ENCODE results near the gene HNF4A.

The HNF4A gene

DNA sequence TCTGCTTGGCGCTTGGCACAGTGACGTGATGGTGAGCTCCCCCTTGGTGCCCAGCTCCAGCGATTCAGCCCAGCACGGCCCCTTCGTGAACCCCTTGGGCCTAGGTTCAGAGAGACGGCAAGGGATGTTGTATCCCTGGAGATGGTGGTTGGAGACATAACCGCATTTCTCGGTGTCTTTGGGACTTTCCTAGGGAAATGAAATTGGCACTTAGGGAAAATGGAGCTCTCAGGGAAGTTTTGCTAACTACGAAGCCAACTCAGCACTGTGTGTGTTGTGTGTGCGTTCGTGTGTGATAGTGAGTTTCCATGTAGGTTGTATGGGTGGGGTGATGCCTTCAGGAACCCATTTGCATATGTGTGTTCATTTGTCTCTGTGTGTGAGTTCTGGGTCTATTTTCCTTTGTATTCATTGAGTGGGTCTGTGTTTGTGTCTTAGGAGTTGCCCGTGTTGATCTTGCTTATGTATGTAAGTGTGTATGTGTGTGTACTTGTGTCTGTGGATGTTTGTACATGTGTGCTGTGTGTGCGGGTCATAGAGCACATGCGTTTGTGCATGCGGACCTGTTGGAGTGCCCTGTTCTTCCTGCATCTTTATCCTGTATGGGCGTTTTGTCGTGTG is 46.4 kb downstream of the HNF4A start:
- DNase-seq (ENCODE audit: low read depth): no peak
- TF ChIP-seq, protein P1, sequence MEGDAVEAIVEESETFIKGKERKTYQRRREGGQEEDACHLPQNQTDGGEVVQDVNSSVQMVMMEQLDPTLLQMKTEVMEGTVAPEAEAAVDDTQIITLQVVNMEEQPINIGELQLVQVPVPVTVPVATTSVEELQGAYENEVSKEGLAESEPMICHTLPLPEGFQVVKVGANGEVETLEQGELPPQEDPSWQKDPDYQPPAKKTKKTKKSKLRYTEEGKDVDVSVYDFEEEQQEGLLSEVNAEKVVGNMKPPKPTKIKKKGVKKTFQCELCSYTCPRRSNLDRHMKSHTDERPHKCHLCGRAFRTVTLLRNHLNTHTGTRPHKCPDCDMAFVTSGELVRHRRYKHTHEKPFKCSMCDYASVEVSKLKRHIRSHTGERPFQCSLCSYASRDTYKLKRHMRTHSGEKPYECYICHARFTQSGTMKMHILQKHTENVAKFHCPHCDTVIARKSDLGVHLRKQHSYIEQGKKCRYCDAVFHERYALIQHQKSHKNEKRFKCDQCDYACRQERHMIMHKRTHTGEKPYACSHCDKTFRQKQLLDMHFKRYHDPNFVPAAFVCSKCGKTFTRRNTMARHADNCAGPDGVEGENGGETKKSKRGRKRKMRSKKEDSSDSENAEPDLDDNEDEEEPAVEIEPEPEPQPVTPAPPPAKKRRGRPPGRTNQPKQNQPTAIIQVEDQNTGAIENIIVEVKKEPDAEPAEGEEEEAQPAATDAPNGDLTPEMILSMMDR (IDR thresholded peaks at IDR 0.05; ENCODE audit: control insufficient read depth, extremely low read depth, insufficient read depth): no peak
- no peak overlapping the region for H3K4me3 ChIP-seq (ENCODE audit: low read depth, low read length)

DNA sequence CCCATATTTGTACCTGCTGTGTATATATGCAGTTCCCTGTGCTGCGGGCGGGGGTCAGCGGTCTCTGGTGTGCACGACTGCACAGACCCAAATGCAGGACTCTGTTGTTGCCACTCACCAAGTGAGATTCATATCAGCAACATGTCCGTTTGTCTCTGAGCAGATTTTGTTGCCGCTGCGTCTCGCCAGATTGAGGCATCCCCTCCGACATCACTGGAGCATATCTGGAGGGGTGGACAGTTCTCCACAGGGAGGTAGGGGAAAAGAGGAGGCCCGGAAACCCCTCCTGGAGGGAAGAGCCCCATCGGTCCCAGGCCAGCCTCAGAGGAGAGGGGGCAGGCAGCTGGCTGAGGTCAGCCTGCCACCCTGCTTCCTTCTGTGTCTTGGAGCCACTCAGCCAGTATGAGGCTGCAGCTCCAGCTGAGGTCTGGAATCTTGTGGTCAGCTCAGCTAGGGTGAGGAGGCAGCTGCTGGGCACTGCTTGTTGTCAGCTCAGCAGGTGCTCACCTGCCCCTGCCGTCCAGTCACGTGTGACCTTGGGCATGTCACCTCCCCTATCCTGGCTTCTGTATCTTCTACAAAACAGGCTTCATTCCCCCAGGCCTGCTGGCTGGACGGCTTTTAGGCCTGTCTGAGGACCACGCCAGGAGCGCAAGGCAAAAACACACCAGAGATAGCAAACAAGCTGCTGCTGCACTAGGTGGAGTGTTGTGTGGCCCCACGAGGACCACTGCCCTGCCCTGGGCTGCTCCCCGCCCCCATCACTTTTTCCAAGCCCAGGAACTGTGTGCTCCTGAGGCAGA is 47.1 kb downstream of the HNF4A start:
- TF ChIP-seq, protein P1 (IDR thresholded peaks at IDR 0.05; ENCODE audit: control insufficient read depth, extremely low read depth, insufficient read depth): no peak

DNA sequence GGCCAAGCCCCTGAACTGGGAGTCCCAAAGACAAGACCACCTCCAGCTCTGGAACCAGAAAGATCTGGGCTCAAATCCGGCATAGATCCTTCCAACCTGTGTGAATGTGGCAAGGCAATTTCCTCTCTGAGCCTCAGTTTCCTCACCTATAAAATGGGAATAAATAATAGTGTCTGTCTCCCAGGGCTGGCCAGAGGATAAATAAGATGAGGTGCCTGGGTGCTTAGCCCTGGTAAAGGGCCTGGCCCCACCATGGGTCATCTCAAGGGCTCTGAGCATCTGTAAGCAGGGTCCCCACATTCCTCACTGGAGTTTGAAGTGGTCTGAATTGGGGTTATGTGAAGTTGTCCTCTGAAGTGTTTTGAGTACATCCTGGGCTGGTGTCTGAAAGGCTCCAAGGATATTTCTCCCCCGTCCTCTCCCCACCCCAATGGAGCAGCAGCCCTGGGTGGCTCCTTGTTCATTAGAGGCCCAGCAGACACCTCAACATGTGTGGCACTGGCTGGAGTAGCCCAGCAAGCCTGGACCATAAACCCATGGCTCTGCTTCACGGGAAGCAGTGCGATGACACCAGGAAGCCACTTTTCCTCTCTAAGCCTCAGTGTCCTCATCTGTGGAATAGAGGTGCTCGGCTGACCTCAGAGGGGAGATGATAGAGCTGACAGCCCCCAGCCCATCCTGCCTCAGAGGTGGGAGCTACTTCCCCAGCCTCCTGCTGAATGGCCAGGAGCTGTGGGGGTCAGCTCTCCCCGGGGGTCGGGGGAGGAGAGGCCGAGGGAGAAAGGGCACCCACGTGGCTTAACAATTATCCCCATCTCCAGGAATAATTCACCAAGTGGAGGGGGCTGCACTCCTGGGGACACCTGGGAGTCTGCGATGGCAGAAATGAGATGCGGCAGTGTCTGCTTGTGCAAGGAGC is 48.0 kb downstream of the HNF4A start:
- no peak for DNase-seq (ENCODE audit: low read depth)
- H3K4me3 ChIP-seq (ENCODE audit: low read depth, low read length): no peak overlapping the region

More for the DNA sequence above, 47.1 kb downstream of the HNF4A start:
- no peak for DNase-seq (ENCODE audit: low read depth)
- no peak overlapping the region for H3K4me3 ChIP-seq (ENCODE audit: low read depth, low read length)

DNA sequence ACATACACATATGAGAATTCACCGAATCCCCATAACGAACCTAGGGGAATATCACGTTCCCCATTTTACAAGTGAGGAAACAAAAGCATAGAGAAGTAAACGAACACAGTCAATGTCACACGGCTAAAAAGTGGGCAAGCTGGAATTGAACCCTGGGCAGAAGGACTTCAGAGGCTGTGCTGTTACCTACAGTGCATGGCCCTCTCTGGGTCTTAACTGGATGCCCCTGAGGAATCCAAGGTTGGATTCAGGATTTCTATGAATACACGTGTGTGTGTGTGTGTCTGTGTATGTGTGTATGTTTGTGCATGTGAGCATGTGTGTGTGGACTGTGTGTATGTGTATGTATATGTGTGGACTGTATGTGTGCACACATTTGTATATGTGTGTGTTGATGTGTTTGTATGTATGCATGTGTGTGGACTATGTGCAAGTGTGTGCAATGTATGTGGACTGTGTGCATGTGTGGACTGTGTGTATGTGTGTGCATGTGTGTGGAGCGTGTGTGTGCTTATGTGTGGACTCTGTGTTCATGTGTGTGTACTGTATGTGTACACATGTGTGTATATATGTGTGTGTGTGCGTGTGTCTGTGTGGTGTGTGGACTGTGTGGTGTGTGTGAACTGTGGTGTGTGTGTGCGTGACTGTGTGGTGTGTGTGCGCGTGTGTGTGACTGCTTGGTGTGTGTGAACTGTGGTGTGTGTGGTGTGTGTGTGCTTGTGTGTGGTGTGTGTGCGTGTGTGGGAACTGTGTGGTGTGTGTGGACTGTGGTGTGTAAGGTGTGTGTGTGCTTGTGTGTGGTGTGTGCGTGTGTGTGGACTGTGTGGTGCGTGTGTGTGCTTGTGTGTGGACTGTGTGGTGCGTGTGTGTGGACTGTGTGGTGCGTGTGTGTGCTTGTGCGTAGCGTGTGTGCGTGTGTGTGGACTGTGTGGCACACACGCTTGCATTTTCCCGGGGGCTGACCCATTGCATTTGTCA is 49.0 kb downstream of the HNF4A start:
- TF ChIP-seq, protein P1 (IDR thresholded peaks at IDR 0.05; ENCODE audit: control insufficient read depth, extremely low read depth, insufficient read depth): no peak
- no peak for DNase-seq (ENCODE audit: low read depth)
- no peak overlapping the region for H3K4me3 ChIP-seq (ENCODE audit: low read depth, low read length)

More for the DNA sequence above, 48.0 kb downstream of the HNF4A start:
- TF ChIP-seq, protein P1 (IDR thresholded peaks at IDR 0.05; ENCODE audit: control insufficient read depth, extremely low read depth, insufficient read depth): no peak

DNA sequence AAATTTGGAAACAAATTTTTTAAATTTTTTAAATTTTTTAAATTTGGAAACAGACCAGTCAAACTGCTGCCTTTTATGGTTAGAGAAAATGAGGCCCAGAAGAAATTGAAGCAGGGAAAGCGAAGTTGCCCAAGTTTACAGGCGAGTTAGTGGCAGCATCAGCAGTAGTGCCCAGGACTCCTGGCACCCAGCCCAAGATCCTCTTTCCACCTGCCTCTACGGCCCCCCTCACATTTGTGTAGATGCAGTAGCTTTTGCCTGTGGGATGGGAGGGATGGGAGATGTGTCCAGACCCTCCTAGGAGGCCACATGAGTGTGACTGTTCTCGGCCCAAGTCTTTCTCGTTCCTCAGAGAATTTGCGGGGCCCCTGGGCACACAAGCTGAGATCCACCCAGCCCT is 49.8 kb downstream of the HNF4A start:
- no peak for DNase-seq (ENCODE audit: low read depth)
- TF ChIP-seq, protein P1 (IDR thresholded peaks at IDR 0.05; ENCODE audit: control insufficient read depth, extremely low read depth, insufficient read depth): no peak

More for the DNA sequence above, 49.8 kb downstream of the HNF4A start:
- no peak overlapping the region for H3K4me3 ChIP-seq (ENCODE audit: low read depth, low read length)

Measured in LNCaP clone FGC (cell line).